HepG2 (cell line): Measurements from ENCODE around the gene GTF2F1. TPM values are rescaled to one million over a fixed set of nuclear protein-coding genes. Genes with fewer than 3 reads are reported as not detected.
A peak's percentile ranks its signal among the peaks of the same experiment; 100 is the strongest.

ENCODE experiments used
- ATAD3A ChIP-seq: sonication (generic); formaldehyde crosslinking; IDR thresholded peaks from 2 replicates; pipeline ENCODE4 v1.4.0; 2020; ENCODE audit warnings: missing genetic modification reagents
- CREBL2 ChIP-seq: sonication (generic); formaldehyde crosslinking; IDR thresholded peaks from 2 replicates; pipeline ENCODE4 v1.8.1; 2023; ENCODE audit warnings: missing genetic modification reagents, mild to moderate bottlenecking, borderline replicate concordance
- FOSL1 ChIP-seq: sonication (generic); formaldehyde crosslinking; IDR thresholded peaks from 2 replicates; pipeline ENCODE4 v1.9.0; 2021; ENCODE audit warnings: missing genetic modification reagents, borderline replicate concordance
- FOXA1 ChIP-seq, 2 experiments: fragments of 450-650 bp in 1 of 2; sonication (generic) in 1 of 2; formaldehyde crosslinking in 1 of 2; IDR thresholded peaks; 2 replicates each; pipeline versions ENCODE4 v1.4.0 to v1.6.1; 2016 to 2020; ENCODE audit warnings: missing genetic modification reagents in 1 of 2
- GABPA ChIP-seq, 2 experiments: IDR thresholded peaks; 2 replicates each; pipeline ENCODE4 v1.6.1; 2011 to 2016; ENCODE audit warnings: low read depth in 2 of 2, low read length in 1 of 2, missing biosample characterization in 1 of 2, missing genetic modification characterization in 1 of 2
- HNRNPH1 ChIP-seq: fragments of 200-400 bp; formaldehyde crosslinking; optimal IDR thresholded peaks from 2 replicates; pipeline ENCODE3; 2017; ENCODE audit warnings: mild to moderate bottlenecking, low read depth, low read length
- ISX ChIP-seq: sonication (generic); formaldehyde crosslinking; conservative IDR thresholded peaks from 2 replicates; pipeline ENCODE4 v1.5.0; 2020; ENCODE audit warnings: missing genetic modification reagents
- KLF16 ChIP-seq, 2 experiments: sonication (generic) in 1 of 2; formaldehyde crosslinking in 1 of 2; IDR thresholded peaks; 2 replicates each; pipeline versions ENCODE4 v1.6.1 to v1.8.0; 2016 to 2023; ENCODE audit warnings: missing genetic modification reagents in 2 of 2, missing compliant biosample characterization in 1 of 2
- MTA1 ChIP-seq: sonication (generic); formaldehyde crosslinking; IDR thresholded peaks from 2 replicates; pipeline ENCODE4 v1.4.0; 2020; ENCODE audit warnings: missing genetic modification reagents, mild to moderate bottlenecking, borderline replicate concordance
- NCOA2 ChIP-seq: sonication (generic); formaldehyde crosslinking; IDR thresholded peaks from 2 replicates; pipeline ENCODE4 v1.8.0; 2022; ENCODE audit warnings: inconsistent platforms
- PAF1 ChIP-seq: IDR thresholded peaks from 2 replicates; pipeline ENCODE4 v1.6.1; 2016; ENCODE audit warnings: missing genetic modification reagents, missing compliant biosample characterization
- PRDM10 ChIP-seq: sonication (generic); formaldehyde crosslinking; IDR thresholded peaks from 2 replicates; pipeline ENCODE4 v1.4.0; 2020; ENCODE audit warnings: low read depth, missing genetic modification reagents
- RCOR2 ChIP-seq: IDR thresholded peaks from 2 replicates; pipeline ENCODE4 v1.6.1; 2016; ENCODE audit warnings: missing biosample characterization, missing genetic modification reagents
- SAP130 ChIP-seq: IDR thresholded peaks from 2 replicates; pipeline ENCODE4 v1.6.1; 2016; ENCODE audit warnings: low read depth
- SNAPC4 ChIP-seq: sonication (generic); formaldehyde crosslinking; IDR thresholded peaks from 2 replicates; pipeline ENCODE4 v1.4.0; 2020; ENCODE audit warnings: mild to moderate bottlenecking, missing genetic modification reagents
- THAP11 ChIP-seq: IDR thresholded peaks from 2 replicates; pipeline ENCODE4 v1.6.1; 2016; ENCODE audit warnings: missing biosample characterization, missing genetic modification reagents
- XBP1 ChIP-seq: sonication (generic); formaldehyde crosslinking; IDR thresholded peaks from 2 replicates; pipeline ENCODE4 v1.5.0; 2020; ENCODE audit warnings: missing genetic modification reagents
- ZBTB21 ChIP-seq: sonication (generic); formaldehyde crosslinking; IDR thresholded peaks from 2 replicates; pipeline ENCODE4 v1.4.0; 2020; ENCODE audit warnings: missing genetic modification reagents
- ZBTB8A ChIP-seq: sonication (generic); formaldehyde crosslinking; IDR thresholded peaks from 2 replicates; pipeline ENCODE4 v1.4.0; 2020; ENCODE audit warnings: mild to moderate bottlenecking, low read depth, missing genetic modification reagents, borderline replicate concordance
- ZNF350 ChIP-seq: sonication (generic); formaldehyde crosslinking; IDR thresholded peaks from 2 replicates; pipeline ENCODE4 v1.4.0; 2020; ENCODE audit warnings: mild to moderate bottlenecking, low read depth, missing genetic modification reagents, borderline replicate concordance
- ZNF841 ChIP-seq: sonication (generic); formaldehyde crosslinking; IDR thresholded peaks from 2 replicates; pipeline ENCODE4 v1.8.1; 2023; ENCODE audit warnings: missing genetic modification reagents, borderline replicate concordance
- polyA plus RNA-seq, 8 experiments: library from polyadenylated mRNA; depleted of rRNA in 3 of 8; stranded (reverse) in 7 of 8; unstranded in 1 of 8; fragments of >200 nt; fragmentation: Illumina TruSeq in 4 of 8; extraction: Trizol in 4 of 8; gene quantifications; 2 replicates each; pipeline versions ENCODE4 v1.2.1 to v1.2.3, GENCODE V29; 2011 to 2016; ENCODE audit warnings: low read depth in 4 of 8, missing spikeins in 1 of 8, mixed read lengths in 1 of 8; ENCODE audit not compliant: insufficient read depth in 1 of 8
- total RNA-seq, 5 experiments: library from RNA; depleted of rRNA; stranded (reverse); fragments of >200 nt; fragmentation: Illumina TruSeq; extraction: Trizol; gene quantifications; 2 replicates each; pipeline ENCODE4 v1.2.3, GENCODE V29; 2016; ENCODE audit warnings: low read depth in 1 of 5

Gene GTF2F1
- total and polyA plus RNA-seq, 2 of the 13 experiments (the other 11 are each of a cell fraction or from before 2014, with no cell fraction given) = 27.8 to 34.1 TPM

DNA sequence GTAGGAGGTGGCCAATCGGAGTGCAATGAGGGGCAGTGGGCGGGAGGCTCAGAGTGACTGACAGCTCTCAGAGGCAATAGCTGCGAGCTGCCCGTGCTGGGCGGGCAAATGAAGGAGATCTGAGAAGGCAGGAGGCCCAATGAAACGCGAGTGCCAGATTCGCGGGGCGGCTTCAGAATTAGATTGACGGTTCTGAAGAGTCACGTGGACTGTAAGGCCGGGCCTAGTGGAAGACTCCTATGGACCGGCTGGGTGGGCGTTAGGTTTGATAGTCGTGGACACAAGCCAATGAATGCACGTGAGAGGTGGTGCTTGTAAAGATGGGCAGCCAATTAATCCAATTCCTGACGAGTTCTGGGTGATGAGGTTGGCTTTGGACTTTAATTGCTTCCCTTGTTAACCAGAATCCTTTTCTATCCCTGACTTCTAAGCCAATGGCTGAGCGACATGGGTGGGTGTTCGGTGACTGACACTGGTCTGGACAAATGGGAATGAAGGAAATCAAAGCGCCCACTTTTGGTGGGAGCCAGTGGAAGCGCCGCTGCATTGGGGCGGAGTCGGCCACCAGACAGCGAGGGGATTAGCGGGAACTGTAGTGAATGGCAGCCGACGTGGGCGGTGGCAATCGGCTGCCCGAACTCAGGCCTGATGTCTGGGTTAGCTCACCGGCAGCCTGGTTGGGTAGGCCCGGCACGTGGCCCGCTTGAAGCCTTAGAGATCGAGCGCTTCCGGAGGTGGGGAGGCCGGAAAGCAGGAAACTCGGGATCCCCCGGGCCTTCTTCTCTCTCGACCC is 32.2 kb upstream of the GTF2F1 start (continued):
- no peak for TF ChIP-seq SNAPC4
- no peak for TF ChIP-seq ZBTB8A (CRISPR knock-in tag)
- TF ChIP-seq ZBTB21 (CRISPR knock-in tag) = no peak
- TF ChIP-seq FOXA1 (IDR thresholded peaks at IDR 0.05) = no peak
- TF ChIP-seq FOXA1 (CRISPR knock-in tag; IDR thresholded peaks at IDR 0.05) = no peak
- TF ChIP-seq ZNF350 = peak; percentile 43; the same call in 1 of the 2 replicates
- peak; percentile 44 for TF ChIP-seq SAP130 (CRISPR knock-in tag)
- no peak for TF ChIP-seq KLF16 (CRISPR knock-in tag; IDR thresholded peaks at IDR 0.05)
- TF ChIP-seq GABPA (IDR thresholded peaks at IDR 0.05; ENCODE audit: low read depth, low read length) = peak; percentile 37; the same call in 1 of the 2 replicates
- peak; percentile 59; the same call in 1 of the 2 replicates for TF ChIP-seq GABPA (CRISPR knock-in tag; IDR thresholded peaks at IDR 0.05; ENCODE audit: low read depth)
- TF ChIP-seq RCOR2 (CRISPR knock-in tag) = no peak
- 0 out of 2 replicates have a peak, but pooled peaks have one; percentile 18 for TF ChIP-seq PRDM10 (CRISPR knock-in tag)
- peak; percentile 85 for TF ChIP-seq THAP11
- no peak for TF ChIP-seq XBP1 (CRISPR knock-in tag)
- no peak for TF ChIP-seq ZNF841
- TF ChIP-seq NCOA2 (CRISPR knock-in tag) = no peak
- TF ChIP-seq MTA1 = no peak
- no peak for TF ChIP-seq PAF1 (CRISPR knock-in tag)
- TF ChIP-seq ISX (CRISPR knock-in tag) = no peak
- no peak for TF ChIP-seq CREBL2 (CRISPR knock-in tag)
- no peak for TF ChIP-seq HNRNPH1
- TF ChIP-seq FOSL1 (CRISPR knock-in tag) = no peak
- TF ChIP-seq ATAD3A (CRISPR knock-in tag) = no peak
